Adrenal gland (tissue), 12 donors: ENCODE measurements around the gene SORBS1. TPM values are rescaled to one million over a fixed set of nuclear protein-coding genes. Genes with fewer than 3 reads are reported as not detected.
A peak's percentile ranks its signal among the peaks of the same experiment; 100 is the strongest.

Source experiments
- DNase-seq, 7 donors: peaks; one replicate each; pipeline ENCODE4 v3.0.0-alpha.2; 2019 to 2020
- H3K27ac ChIP-seq, 5 donors: fragments of 200-600 bp; sonication (generic) in 4 of 5; 1 replicate in 3 of 5; 2 replicates in 2 of 5; pipeline versions ENCODE4 v1.5.1 to v1.8.0; 2016 to 2020; ENCODE audit warnings: mild to moderate bottlenecking in 1 of 5
- H3K27me3 ChIP-seq: fragments of 200-600 bp; 2 replicates; pipeline ENCODE4 v1.8.0; 2021
- H3K36me3 ChIP-seq, 2 donors: fragments of 200-600 bp; replicated peaks in 1 of 2; 1 replicate in 1 of 2; 2 replicates in 1 of 2; pipeline versions ENCODE4 v1.5.1 to v1.8.0; 2018 to 2022
- H3K4me1 ChIP-seq, 2 donors: fragments of 200-600 bp; replicated peaks in 1 of 2; 1 replicate in 1 of 2; 2 replicates in 1 of 2; pipeline versions ENCODE4 v1.5.1 to v1.8.0; 2018 to 2021
- H3K4me3 ChIP-seq, 4 donors: fragments of 200-600 bp; sonication (generic) in 3 of 4; one replicate each; pipeline ENCODE4 v1.5.1; 2016 to 2018
- H3K9me3 ChIP-seq, 3 donors: fragments of 200-600 bp; sonication (generic) in 1 of 3; replicated peaks in 1 of 3; 1 replicate in 2 of 3; 2 replicates in 1 of 3; pipeline versions ENCODE4 v1.5.1 to v1.8.0; 2016 to 2021
- CTCF ChIP-seq, 6 experiments: fragments of 450-650 bp in 4 of 6; fragments of 200-600 bp in 2 of 6; sonication (generic) in 1 of 6; IDR thresholded peaks; 1 replicate in 5 of 6; 2 replicates in 1 of 6; pipeline versions ENCODE4 v1.5.1 to v1.8.0; 2016 to 2021; ENCODE audit warnings: antibody characterized with exemption in 6 of 6, mild to moderate bottlenecking in 2 of 6, moderate library complexity in 1 of 6
- POLR2A ChIP-seq, 2 donors: fragments of 450-650 bp; IDR thresholded peaks; one replicate each; pipeline ENCODE4 v1.6.1; 2017; ENCODE audit warnings: antibody characterized with exemption in 2 of 2, mild to moderate bottlenecking in 2 of 2, moderate library complexity in 1 of 2
- WGBS, 4 donors: extraction: QIAGEN DNeasy Blood & Tissue Kit in 2 of 4; methylation state at CpG; one replicate each; pipeline versions ENCODE4 v1.1.5 to v1.1.7; 2013 to 2017; 5-methylcytosine and 5-hydroxymethylcytosine counted together
- intact Hi-C, 2 donors: fragments of 100-400 bp; cut with DNase I; formaldehyde crosslinking; loops; one replicate each; pipeline versions ENCODE4 v1.14.1 to v1.15.0; 2022 to 2023
- polyA plus RNA-seq, 3 donors: library from polyadenylated mRNA; stranded (reverse); fragments of 200-250 nt in 2 of 3; fragments of 350-450 nt in 1 of 3; fragmentation: Illumina TruSeq in 1 of 3; extraction: RNeasy Lipid Tissue Mini Kit (QIAGEN cat#74804) in 1 of 3; gene quantifications; one replicate each; pipeline ENCODE4 v1.2.3, GENCODE V29; 2013 to 2014
- total RNA-seq, 9 donors: library from RNA; depleted of rRNA in 4 of 9; stranded (reverse); fragments of >200 nt in 4 of 9; fragments of 120-200 nt in 1 of 9; fragmentation: NEBNext Ultra II Directional in 1 of 9; extraction: Animal tissue kit (Norgen Biotek cat#: 25700) in 1 of 9; gene quantifications; one replicate each; pipeline versions ENCODE4 v1.1.0 to v1.2.4, GENCODE V29; 2013 to 2023
- donor health status: healthy with polysubstance abuse.
- donor health status: Bipolar disorder and iron deficiency.
- donor health status: DM: yes; HTN: yes; CAD: no.
- donor health status: DM: no; HTN: no; CAD: no.
- donor health status: DM: no; HTN: no; CAD: no.
- donor health status: DM: yes; HTN: yes; CAD: no.

SORBS1 gene
- total and polyA plus RNA-seq, 12 donors, result 9.5 to 43.4 (median 19.0) TPM

GRCh38 chr10:95293631-95294030 lies 267.5 kb downstream of the SORBS1 start:
- Histone ChIP-seq H3K4me1 (peaks cover 0 to 7% of the 10 kb centered on the region in 2 donors), H3K4me3 (no peak overlapping the region), H3K9me3 (no peaks in the 10 kb centered on the region), H3K36me3 (no peaks in the 10 kb centered on the region), H3K27ac (no peak overlapping the region), H3K27me3 (no peaks in the 10 kb centered on the region)
- WGBS, 4 donors, result 50 to 71% (median 68%) methylated on average over 3 of the region's 3 CpGs
- TF ChIP-seq POLR2A (IDR thresholded peaks at IDR 0.05), result no peak
- no peak for TF ChIP-seq CTCF (IDR thresholded peaks at IDR 0.05)
- DNase-seq, result no peak
- intact Hi-C loops, result no loop called here

- no peaks in the 10 kb centered on the region for H3K27me3 ChIP-seq
- H3K27ac ChIP-seq, result peak overlapping the region in 1 of 5 donors; percentile 80
- DNase-seq, result no peak
- no peaks in the 10 kb centered on the region for H3K36me3 ChIP-seq
- peak overlapping the region in 1 of 4 donors; percentile 94 for H3K4me3 ChIP-seq
- TF ChIP-seq POLR2A (IDR thresholded peaks at IDR 0.05) (no peak), CTCF (IDR thresholded peaks at IDR 0.05) (no peak)
- H3K9me3 ChIP-seq, result no peaks in the 10 kb centered on the region
- WGBS, 4 donors, result 65 to 72% (median 67%) methylated on average over 15 to 19 of the region's 19 CpGs
- peaks cover 0 to 11% of the 10 kb centered on the region in 2 donors for H3K4me1 ChIP-seq
- intact Hi-C loops, result no loop called here
These were observed 269.7 kb downstream of the SORBS1 start for GRCh38 chr10:95291365-95292039.

GRCh38 chr10:95290461-95291364 lies 270.5 kb downstream of the SORBS1 start, which contains the start of gene PDLIM1:
Gene PDLIM1 (minus strand): TSS chr10:95291003. CDS start chr10:95290915, 88 bp downstream.
- peak; percentile 32 to 35 for TF ChIP-seq POLR2A (IDR thresholded peaks at IDR 0.05)
- TF ChIP-seq CTCF (IDR thresholded peaks at IDR 0.05), result peak in 4 of 6 experiments; percentile 9 to 38 (median 24)
- Histone ChIP-seq H3K9me3 (no peaks in the 10 kb centered on the region), H3K36me3 (no peaks in the 10 kb centered on the region), H3K27me3 (no peaks in the 10 kb centered on the region), H3K4me3 (peak within 1 kb of the TSS in 3 of 4 donors; percentile 38 to 94 (median 55)), H3K27ac (peak within 1 kb of the TSS in 4 of 5 donors; percentile 20 to 80 (median 53)), H3K4me1 (peaks cover 0 to 11% of the 10 kb centered on the region in 2 donors)
- WGBS, 4 donors, result 0 to 3% (median 1%) methylated on average over 9 to 119 of the region's 119 CpGs
- intact Hi-C loops, result no loop called here
- DNase-seq, result peak; percentile 40 to 65 (median 51)

- TF ChIP-seq CTCF (IDR thresholded peaks at IDR 0.05) (no peak), POLR2A (IDR thresholded peaks at IDR 0.05) (no peak)
- peak overlapping the region in 2 of 4 donors; percentile 38 to 94 for H3K4me3 ChIP-seq
- WGBS, 4 donors, result 13 to 36% (median 26%) methylated on average over 12 to 14 of the region's 14 CpGs
- no peaks in the 10 kb centered on the region for H3K27me3 ChIP-seq
- H3K4me1 ChIP-seq, result peaks cover 0 to 4% of the 10 kb centered on the region in 2 donors
- no peak for DNase-seq
- peak overlapping the region in 4 of 5 donors; percentile 20 to 80 (median 53) for H3K27ac ChIP-seq
- intact Hi-C loops, result no loop called here
- H3K9me3 ChIP-seq, result no peaks in the 10 kb centered on the region
- H3K36me3 ChIP-seq, result no peaks in the 10 kb centered on the region
These were observed 271.2 kb downstream of the SORBS1 start for GRCh38 chr10:95289921-95290421.
